ENCODE data around the gene LDLRAD3. TPM values are rescaled to one million over a fixed set of nuclear protein-coding genes. Genes with fewer than 3 reads are reported as not detected.
"Not testable (repeated sequence)": the region's sequence is repeated elsewhere in the genome, so short reads cannot be mapped to it uniquely, and the experiment has no call there.

LDLRAD3 gene
- total and polyA plus RNA-seq, 3 donors from 2014 or later = 7.1 to 14.6 (median 12.0) TPM

- Histone ChIP-seq H3K4me1 (peaks cover 32% of the 10 kb centered on the region), H3K9me3 (no peaks in the 10 kb centered on the region), H3K36me3 (ENCODE audit: low read depth, missing control alignments) (no peaks in the 10 kb centered on the region), H3K4me3 (no peak overlapping the region), H3K27ac (no peak overlapping the region), H3K27me3 (no peaks in the 10 kb centered on the region)
- intact Hi-C loops (cut with DNase I; ENCODE audit: low total_unique reads) = no loop called here
- no peak for DNase-seq
- WGBS, 2 donors = 89 to 98% methylated on average over 6 of the region's 6 CpGs
- TF ChIP-seq CTCF (IDR thresholded peaks at IDR 0.05) = no peak
- no peak for TF ChIP-seq POLR2A (IDR thresholded peaks at IDR 0.05)
These were observed 32.8 kb upstream of the LDLRAD3 start for GRCh38 chr11:35911013-35911412.

- WGBS, 2 donors = 11 to 38% methylated on average over 1 of the region's 1 CpG
These were observed 32.2 kb upstream of the LDLRAD3 start for GRCh38 chr11:35911616-35912165.

GRCh38 chr11:35912436-35912835, 31.4 kb upstream of the LDLRAD3 start:
- peaks cover 24% of the 10 kb centered on the region for H3K4me1 ChIP-seq
- H3K4me3 ChIP-seq; H3K36me3 ChIP-seq (ENCODE audit: low read depth, missing control alignments); H3K27me3 ChIP-seq; H3K9me3 ChIP-seq; DNase-seq; intact Hi-C loops (cut with DNase I; ENCODE audit: low total_unique reads); H3K27ac ChIP-seq: not testable (repeated sequence)
- WGBS, 2 donors = 90 to 97% methylated on average over 7 of the region's 7 CpGs

More at GRCh38 chr11:35911616-35912165, 32.2 kb upstream of the LDLRAD3 start:
- DNase-seq = no peak
- no peak overlapping the region for H3K4me3 ChIP-seq
- no peaks in the 10 kb centered on the region for H3K36me3 ChIP-seq (ENCODE audit: low read depth, missing control alignments)
- no peaks in the 10 kb centered on the region for H3K27me3 ChIP-seq
- peaks cover 25% of the 10 kb centered on the region for H3K4me1 ChIP-seq
- no peaks in the 10 kb centered on the region for H3K9me3 ChIP-seq
- TF ChIP-seq POLR2A (IDR thresholded peaks at IDR 0.05) (no peak), CTCF (IDR thresholded peaks at IDR 0.05) (no peak)
- H3K27ac ChIP-seq = no peak overlapping the region
- intact Hi-C loops (cut with DNase I; ENCODE audit: low total_unique reads) = no loop called here

- H3K4me3 ChIP-seq = no peak overlapping the region
- H3K4me1 ChIP-seq = peaks cover 20% of the 10 kb centered on the region
- no peak for DNase-seq
- intact Hi-C loops (cut with DNase I; ENCODE audit: low total_unique reads) = no loop called here
- TF ChIP-seq CTCF (IDR thresholded peaks at IDR 0.05) (no peak), POLR2A (IDR thresholded peaks at IDR 0.05) (no peak)
- H3K27ac ChIP-seq = no peak overlapping the region
- no peaks in the 10 kb centered on the region for H3K36me3 ChIP-seq (ENCODE audit: low read depth, missing control alignments)
- H3K9me3 ChIP-seq = no peaks in the 10 kb centered on the region
- H3K27me3 ChIP-seq = no peaks in the 10 kb centered on the region
These were observed 30.8 kb upstream of the LDLRAD3 start for GRCh38 chr11:35912883-35913624.

GRCh38 chr11:35914816-35915215, 29.0 kb upstream of the LDLRAD3 start:
- no peak for DNase-seq
- WGBS, 2 donors = 83 to 85% methylated on average over 3 of the region's 3 CpGs
- TF ChIP-seq CTCF (IDR thresholded peaks at IDR 0.05) (no peak), POLR2A (IDR thresholded peaks at IDR 0.05) (no peak)
- Histone ChIP-seq H3K4me3 (no peak overlapping the region), H3K27me3 (no peaks in the 10 kb centered on the region), H3K4me1 (peaks cover 2% of the 10 kb centered on the region), H3K9me3 (no peaks in the 10 kb centered on the region), H3K27ac (no peak overlapping the region), H3K36me3 (ENCODE audit: low read depth, missing control alignments) (no peaks in the 10 kb centered on the region)
- intact Hi-C loops (cut with DNase I; ENCODE audit: low total_unique reads) = no loop called here
